Measurements from ENCODE around the gene PARP4. TPM values are rescaled to one million over a fixed set of nuclear protein-coding genes. Genes with fewer than 3 reads are reported as not detected.

PARP4 gene
- total and polyA plus RNA-seq, 2 of the 13 experiments (the other 11 are each of a cell fraction or from before 2014, with no cell fraction given): 40.5 to 42.6 TPM

DNA sequence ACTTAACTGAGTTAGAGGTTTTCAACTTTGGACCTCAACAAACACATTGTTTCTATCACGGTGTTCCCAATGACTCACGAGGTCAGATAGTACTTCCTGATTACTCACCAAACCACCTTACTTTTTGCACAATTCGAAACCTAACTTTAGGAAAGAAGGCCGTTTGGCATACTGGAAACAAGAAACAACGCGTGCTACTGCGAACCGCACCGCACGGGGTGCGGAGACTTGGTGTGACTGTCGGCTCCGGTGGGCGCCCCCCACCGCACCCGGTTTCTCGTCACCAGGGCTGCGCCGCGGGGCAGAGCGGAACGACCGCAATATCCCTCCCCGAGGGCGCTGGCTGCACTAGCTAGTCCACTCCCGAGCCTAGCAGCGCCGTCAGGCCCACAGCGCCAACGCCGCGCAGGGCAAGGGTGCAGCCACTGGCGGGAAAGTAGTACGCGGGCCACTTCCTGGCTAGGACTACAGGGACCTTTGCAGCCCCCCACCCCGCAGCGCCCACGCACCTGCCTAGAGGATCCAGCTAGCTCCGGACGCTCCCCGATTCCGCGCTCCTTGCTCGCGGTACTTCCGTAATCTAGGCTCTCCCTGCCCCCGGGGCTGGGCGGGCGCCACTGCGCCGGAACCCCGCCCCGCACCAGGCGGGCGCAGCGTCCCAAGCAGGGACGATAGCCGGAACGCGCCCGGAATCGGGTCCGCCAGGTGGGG, at the start of gene PARP4 (continued):
- peak; percentile 92 for TF ChIP-seq DMAP1 (CRISPR knock-in tag; IDR thresholded peaks at IDR 0.05)
- TF ChIP-seq ZNF296 (CRISPR knock-in tag; conservative IDR thresholded peaks at IDR 0.05): no peak
- peak; percentile 81 for TF ChIP-seq PHF20 (CRISPR knock-in tag; IDR thresholded peaks at IDR 0.05)
- TF ChIP-seq CHD4 (IDR thresholded peaks at IDR 0.05; ENCODE audit: borderline replicate concordance, low read length): no peak
- TF ChIP-seq HNF4G (IDR thresholded peaks at IDR 0.05; ENCODE audit: borderline replicate concordance, low read depth, low read length): no peak; the same call in 1 of the 2 replicates
- peak; percentile 27; the same call in 1 of the 2 replicates for TF ChIP-seq HNF4G (CRISPR knock-in tag; IDR thresholded peaks at IDR 0.05; ENCODE audit: borderline replicate concordance, low read depth)
- TF ChIP-seq, protein P1, sequence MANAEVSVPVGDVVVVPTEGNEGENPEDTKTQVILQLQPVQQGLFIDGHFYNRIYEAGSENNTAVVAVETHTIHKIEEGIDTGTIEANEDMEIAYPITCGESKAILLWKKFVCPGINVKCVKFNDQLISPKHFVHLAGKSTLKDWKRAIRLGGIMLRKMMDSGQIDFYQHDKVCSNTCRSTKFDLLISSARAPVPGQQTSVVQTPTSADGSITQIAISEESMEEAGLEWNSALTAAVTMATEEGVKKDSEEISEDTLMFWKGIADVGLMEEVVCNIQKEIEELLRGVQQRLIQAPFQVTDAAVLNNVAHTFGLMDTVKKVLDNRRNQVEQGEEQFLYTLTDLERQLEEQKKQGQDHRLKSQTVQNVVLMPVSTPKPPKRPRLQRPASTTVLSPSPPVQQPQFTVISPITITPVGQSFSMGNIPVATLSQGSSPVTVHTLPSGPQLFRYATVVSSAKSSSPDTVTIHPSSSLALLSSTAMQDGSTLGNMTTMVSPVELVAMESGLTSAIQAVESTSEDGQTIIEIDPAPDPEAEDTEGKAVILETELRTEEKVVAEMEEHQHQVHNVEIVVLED (CRISPR knock-in tag; IDR thresholded peaks at IDR 0.05; ENCODE audit: borderline replicate concordance): peak; percentile 80
- no peak for TF ChIP-seq NCOA5 (CRISPR knock-in tag; IDR thresholded peaks at IDR 0.05)
- TF ChIP-seq FOXC1 (CRISPR knock-in tag; IDR thresholded peaks at IDR 0.05; ENCODE audit: borderline replicate concordance): no peak; the same call in 1 of the 2 replicates
- TF ChIP-seq TGIF2 (CRISPR knock-in tag; IDR thresholded peaks at IDR 0.05): peak; percentile 66; the same call in 1 of the 2 replicates
- peak; percentile 60; the same call in 1 of the 2 replicates for TF ChIP-seq SATB2 (CRISPR knock-in tag; IDR thresholded peaks at IDR 0.05)
- TF ChIP-seq, protein P2, sequence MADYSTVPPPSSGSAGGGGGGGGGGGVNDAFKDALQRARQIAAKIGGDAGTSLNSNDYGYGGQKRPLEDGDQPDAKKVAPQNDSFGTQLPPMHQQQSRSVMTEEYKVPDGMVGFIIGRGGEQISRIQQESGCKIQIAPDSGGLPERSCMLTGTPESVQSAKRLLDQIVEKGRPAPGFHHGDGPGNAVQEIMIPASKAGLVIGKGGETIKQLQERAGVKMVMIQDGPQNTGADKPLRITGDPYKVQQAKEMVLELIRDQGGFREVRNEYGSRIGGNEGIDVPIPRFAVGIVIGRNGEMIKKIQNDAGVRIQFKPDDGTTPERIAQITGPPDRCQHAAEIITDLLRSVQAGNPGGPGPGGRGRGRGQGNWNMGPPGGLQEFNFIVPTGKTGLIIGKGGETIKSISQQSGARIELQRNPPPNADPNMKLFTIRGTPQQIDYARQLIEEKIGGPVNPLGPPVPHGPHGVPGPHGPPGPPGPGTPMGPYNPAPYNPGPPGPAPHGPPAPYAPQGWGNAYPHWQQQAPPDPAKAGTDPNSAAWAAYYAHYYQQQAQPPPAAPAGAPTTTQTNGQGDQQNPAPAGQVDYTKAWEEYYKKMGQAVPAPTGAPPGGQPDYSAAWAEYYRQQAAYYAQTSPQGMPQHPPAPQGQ (CRISPR knock-in tag; IDR thresholded peaks at IDR 0.05; ENCODE audit: borderline replicate concordance): no peak
- TF ChIP-seq RAD21 (CRISPR knock-in tag; IDR thresholded peaks at IDR 0.05): 0 out of 2 replicates have a peak, but pooled peaks have one; percentile 26
- peak; percentile 51 for TF ChIP-seq BCL6 (CRISPR knock-in tag; IDR thresholded peaks at IDR 0.05)
- TF ChIP-seq MBNL3 (CRISPR knock-in tag; conservative IDR thresholded peaks at IDR 0.05): no peak
- 0 out of 2 replicates have a peak, but pooled peaks have one; percentile 21 for TF ChIP-seq NFKBIZ (CRISPR knock-in tag; IDR thresholded peaks at IDR 0.05)
- TF ChIP-seq, protein P3, sequence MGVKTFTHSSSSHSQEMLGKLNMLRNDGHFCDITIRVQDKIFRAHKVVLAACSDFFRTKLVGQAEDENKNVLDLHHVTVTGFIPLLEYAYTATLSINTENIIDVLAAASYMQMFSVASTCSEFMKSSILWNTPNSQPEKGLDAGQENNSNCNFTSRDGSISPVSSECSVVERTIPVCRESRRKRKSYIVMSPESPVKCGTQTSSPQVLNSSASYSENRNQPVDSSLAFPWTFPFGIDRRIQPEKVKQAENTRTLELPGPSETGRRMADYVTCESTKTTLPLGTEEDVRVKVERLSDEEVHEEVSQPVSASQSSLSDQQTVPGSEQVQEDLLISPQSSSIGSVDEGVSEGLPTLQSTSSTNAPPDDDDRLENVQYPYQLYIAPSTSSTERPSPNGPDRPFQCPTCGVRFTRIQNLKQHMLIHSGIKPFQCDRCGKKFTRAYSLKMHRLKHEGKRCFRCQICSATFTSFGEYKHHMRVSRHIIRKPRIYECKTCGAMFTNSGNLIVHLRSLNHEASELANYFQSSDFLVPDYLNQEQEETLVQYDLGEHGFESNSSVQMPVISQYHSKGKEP (CRISPR knock-in tag; IDR thresholded peaks at IDR 0.05): no peak
- TF ChIP-seq XBP1 (CRISPR knock-in tag; IDR thresholded peaks at IDR 0.05): peak; percentile 59; the same call in 1 of the 2 replicates
- peak; percentile 94 for TF ChIP-seq TAF1 (CRISPR knock-in tag; IDR thresholded peaks at IDR 0.05)
- 0 out of 2 replicates have a peak, but pooled peaks have one; percentile 5 for TF ChIP-seq ONECUT2 (CRISPR knock-in tag; IDR thresholded peaks at IDR 0.05)
- TF ChIP-seq ZNF329 (CRISPR knock-in tag; IDR thresholded peaks at IDR 0.05; ENCODE audit: low read depth): 0 out of 2 replicates have a peak, but pooled peaks have one; percentile 53
- no peak for TF ChIP-seq PCBP2 (optimal IDR thresholded peaks at IDR 0.05; ENCODE audit: low read depth, low read length, poor library complexity, severe bottlenecking)
- TF ChIP-seq ZNF749 (CRISPR knock-in tag; IDR thresholded peaks at IDR 0.05; ENCODE audit: borderline replicate concordance): peak; percentile 70; the same call in 1 of the 2 replicates
- TF ChIP-seq CENPT (CRISPR knock-in tag; IDR thresholded peaks at IDR 0.05; ENCODE audit: low read depth): no peak
